Limb (tissue), 2 donors: ENCODE data around the gene SCGN.
"Not testable (repeated sequence)": the region's sequence is repeated elsewhere in the genome, so short reads cannot be mapped to it uniquely, and the experiment has no call there.

Source experiments
- DNase-seq, 2 donors: peaks; one replicate each; pipeline ENCODE4 v3.0.0-alpha.2; 2016; ENCODE audit errors: extremely low spot score in 2 of 2

SCGN gene

GRCh38 chr6:25726122-25726911 is 74.3 kb downstream of the SCGN start:
- DNase-seq = no peak

GRCh38 chr6:25727028-25727427 is 75.0 kb downstream of the SCGN start:
- DNase-seq = no peak

GRCh38 chr6:25730907-25731306 is 78.9 kb downstream of the SCGN start:
- DNase-seq = no peak

- DNase-seq = no peak
These were observed 79.7 kb downstream of the SCGN start for GRCh38 chr6:25731721-25732120.

GRCh38 chr6:25732468-25733198 is 80.6 kb downstream of the SCGN start:
- DNase-seq = no peak

GRCh38 chr6:25735261-25735660 is 83.2 kb downstream of the SCGN start:
- no peak for DNase-seq

GRCh38 chr6:25743868-25744267 is 91.9 kb downstream of the SCGN start:
- no peak for DNase-seq

GRCh38 chr6:25745836-25746235 is 93.8 kb downstream of the SCGN start:
- no peak for DNase-seq

GRCh38 chr6:25746968-25747367 is 95.0 kb downstream of the SCGN start:
- no peak for DNase-seq

- DNase-seq = no peak
These were observed 95.5 kb downstream of the SCGN start for GRCh38 chr6:25747477-25747876.

- DNase-seq = no peak
These were observed 96.0 kb downstream of the SCGN start for GRCh38 chr6:25748049-25748448.

- not testable (repeated sequence) for DNase-seq
These were observed 96.8 kb downstream of the SCGN start for GRCh38 chr6:25748601-25749517.

GRCh38 chr6:25749837-25750236 is 97.8 kb downstream of the SCGN start:
- DNase-seq = no peak

- no peak for DNase-seq
These were observed 98.9 kb downstream of the SCGN start for GRCh38 chr6:25750906-25751305.
